Upper lobe of left lung (tissue), 4 donors: ENCODE results near the gene AGBL5.

Experiments
- CTCF ChIP-seq, 6 experiments: fragments of 450-650 bp in 4 of 6; fragments of 200-600 bp in 2 of 6; sonication (generic) in 2 of 6; IDR thresholded peaks; one replicate each; pipeline ENCODE4 v1.5.1; 2016 to 2019; ENCODE audit warnings: antibody characterized with exemption in 6 of 6
- EP300 ChIP-seq, 4 donors: sonication (generic); formaldehyde crosslinking; IDR thresholded peaks; one replicate each; pipeline ENCODE4 v1.5.1; 2017; ENCODE audit warnings: antibody characterized with exemption in 4 of 4, control low read depth in 2 of 4
- POLR2AphosphoS5 ChIP-seq, 2 donors: sonication (generic); formaldehyde crosslinking; IDR thresholded peaks; one replicate each; pipeline ENCODE4 v1.5.1; 2017; ENCODE audit warnings: antibody characterized with exemption in 2 of 2

GRCh38 chr2:27006602-27007415 lies 44.7 kb upstream of the AGBL5 start:
- TF ChIP-seq CTCF (IDR thresholded peaks at IDR 0.05) = no peak
- no peak for TF ChIP-seq EP300 (IDR thresholded peaks at IDR 0.05)
- no peak for TF ChIP-seq POLR2AphosphoS5 (IDR thresholded peaks at IDR 0.05)
